Kidney epithelial cell (primary cell): ENCODE measurements around the gene ARHGAP22. TPM values are rescaled to one million over a fixed set of nuclear protein-coding genes. Genes with fewer than 3 reads are reported as not detected.

Experiments used
- DNase-seq: peaks from one replicate; pipeline ENCODE4 v3.0.0-alpha.2; 2010; ENCODE audit warnings: low read depth
- H3K27me3 ChIP-seq: 2 replicates; pipeline ENCODE4 v1.6.0; 2011; ENCODE audit warnings: low read length; ENCODE audit not compliant: control insufficient read depth, insufficient read depth
- H3K36me3 ChIP-seq: 2 replicates; pipeline ENCODE4 v1.5.1; 2011; ENCODE audit warnings: low read length; ENCODE audit not compliant: control insufficient read depth, insufficient read depth
- H3K4me3 ChIP-seq: 2 replicates; pipeline ENCODE4 v1.5.1; 2011; ENCODE audit warnings: low read depth, mild to moderate bottlenecking, control low read depth, low read length
- CTCF ChIP-seq: IDR thresholded peaks from 2 replicates; pipeline ENCODE4 v1.5.1; 2011; ENCODE audit warnings: mild to moderate bottlenecking, moderate library complexity, low read length, control low read depth, inconsistent platforms; ENCODE audit not compliant: insufficient read depth, poor library complexity, severe bottlenecking
- total RNA-seq: library from RNA; depleted of rRNA; stranded (reverse); fragments of >200 nt; gene quantifications from 2 replicates; pipeline ENCODE4 v1.2.3, GENCODE V29; 2015

Gene ARHGAP22
- total RNA-seq, 1 donor from 2014 or later: 7.0 TPM

GRCh38 chr10:48567346-48567745 is 37.5 kb downstream of the ARHGAP22 start:
- TF ChIP-seq CTCF: no peak
- Histone ChIP-seq H3K4me3 (no peak overlapping the region), H3K27me3 (no peaks in the 10 kb centered on the region), H3K36me3 (no peaks in the 10 kb centered on the region)
- DNase-seq: no peak

GRCh38 chr10:48564466-48565160 is 40.3 kb downstream of the ARHGAP22 start:
- no peak for TF ChIP-seq CTCF
- no peak for DNase-seq
- no peak overlapping the region for H3K4me3 ChIP-seq
- H3K27me3 ChIP-seq: no peaks in the 10 kb centered on the region
- no peaks in the 10 kb centered on the region for H3K36me3 ChIP-seq

- DNase-seq: no peak
- no peak for TF ChIP-seq CTCF
- no peaks in the 10 kb centered on the region for H3K27me3 ChIP-seq
- H3K4me3 ChIP-seq: no peak overlapping the region
- H3K36me3 ChIP-seq: no peaks in the 10 kb centered on the region
Measured at GRCh38 chr10:48557511-48558123, 47.3 kb downstream of the ARHGAP22 start.

- Histone ChIP-seq H3K4me3 (no peak overlapping the region), H3K27me3 (no peaks in the 10 kb centered on the region), H3K36me3 (no peaks in the 10 kb centered on the region)
- no peak for TF ChIP-seq CTCF
- DNase-seq: no peak
Measured at GRCh38 chr10:48556713-48557112, 48.2 kb downstream of the ARHGAP22 start.

GRCh38 chr10:48556065-48556464 is 48.8 kb downstream of the ARHGAP22 start:
- no peak overlapping the region for H3K4me3 ChIP-seq
- TF ChIP-seq CTCF: no peak
- no peak for DNase-seq
- H3K27me3 ChIP-seq: no peaks in the 10 kb centered on the region
- no peaks in the 10 kb centered on the region for H3K36me3 ChIP-seq
